Stimulated activated CD4-positive, alpha-beta T cell treated with anti-CD3 and anti-CD28 coated beads, Interleukin-4, amount 100 ng/mL, for 1 hour (primary cell): ENCODE measurements around the gene ELK1.
"Not testable (repeated sequence)": the region's sequence is repeated elsewhere in the genome, so short reads cannot be mapped to it uniquely, and the experiment has no call there.

Source experiments
- DNase-seq: peaks from one replicate; pipeline ENCODE4 v3.0.0-alpha.2; 2020

ELK1 gene

GRCh38 chrX:47610511-47610910, 39.9 kb downstream of the ELK1 start:
- no peak for DNase-seq

GRCh38 chrX:47608130-47608810, 42.1 kb downstream of the ELK1 start:
- no peak for DNase-seq

DNA sequence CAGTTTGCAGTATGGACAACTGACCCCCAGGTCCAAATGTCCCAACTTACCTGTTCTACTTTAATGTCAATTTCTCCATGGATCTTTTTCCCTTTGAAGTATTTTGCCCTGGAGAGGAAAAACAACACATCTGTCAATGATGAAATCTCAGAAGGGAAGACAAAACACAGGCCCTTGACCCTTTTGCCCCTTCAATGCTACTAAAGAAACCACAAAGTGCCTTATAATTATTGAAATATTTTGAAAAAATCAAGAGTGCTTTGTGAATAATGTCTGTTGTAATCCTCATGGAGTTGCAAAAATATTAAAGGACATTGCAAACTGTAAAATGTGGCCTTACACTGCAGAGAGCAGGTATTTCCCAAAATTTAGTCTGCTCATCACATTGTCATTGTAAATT, 43.3 kb downstream of the ELK1 start:
- DNase-seq, result no peak

- DNase-seq, result no peak
Observed at GRCh38 chrX:47605024-47605423, 45.3 kb downstream of the ELK1 start.

DNA sequence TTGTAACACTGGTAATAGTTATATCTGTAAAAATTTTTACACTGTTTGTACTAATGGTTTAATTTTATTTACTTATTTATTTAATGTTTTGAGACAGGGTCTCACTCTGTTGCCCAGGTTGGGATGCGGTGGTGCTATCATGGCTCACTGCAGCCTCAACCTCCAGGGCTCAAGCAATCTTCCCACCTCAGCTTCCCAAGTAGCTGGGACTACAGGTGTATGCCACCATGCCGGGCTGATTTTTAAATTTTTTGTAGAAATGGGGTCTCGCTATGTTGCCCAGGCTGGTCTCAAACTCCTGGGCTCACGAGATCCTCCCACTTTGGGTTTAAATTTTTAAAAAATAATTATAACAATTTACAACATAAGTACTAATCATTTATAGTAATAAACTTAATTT, 47.2 kb downstream of the ELK1 start:
- not testable (repeated sequence) for DNase-seq

- DNase-seq, result no peak
Observed at GRCh38 chrX:47597222-47597621, 53.1 kb downstream of the ELK1 start.

DNA sequence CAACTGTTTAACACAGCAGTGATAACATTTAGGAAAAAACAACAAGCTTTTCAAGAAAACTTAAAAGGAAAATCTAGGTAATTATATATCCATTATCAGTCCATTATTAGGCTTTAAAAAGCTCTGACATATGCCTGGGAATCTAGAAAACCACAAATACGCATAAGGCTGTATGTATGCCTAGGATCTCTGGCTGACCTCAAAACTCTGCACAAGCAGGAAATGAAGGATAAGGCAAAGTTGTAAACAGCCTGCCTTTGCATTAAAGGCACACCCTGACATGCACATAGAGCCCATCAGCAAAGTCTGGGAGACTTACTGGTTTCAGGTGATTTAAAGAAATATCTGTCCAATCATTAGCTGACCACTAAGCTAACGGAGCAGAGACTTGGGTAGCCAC, 54.1 kb downstream of the ELK1 start:
- no peak for DNase-seq

GRCh38 chrX:47595716-47596251, 54.6 kb downstream of the ELK1 start:
- no peak for DNase-seq

GRCh38 chrX:47593522-47593921, 56.8 kb downstream of the ELK1 start:
- DNase-seq, result no peak

DNA sequence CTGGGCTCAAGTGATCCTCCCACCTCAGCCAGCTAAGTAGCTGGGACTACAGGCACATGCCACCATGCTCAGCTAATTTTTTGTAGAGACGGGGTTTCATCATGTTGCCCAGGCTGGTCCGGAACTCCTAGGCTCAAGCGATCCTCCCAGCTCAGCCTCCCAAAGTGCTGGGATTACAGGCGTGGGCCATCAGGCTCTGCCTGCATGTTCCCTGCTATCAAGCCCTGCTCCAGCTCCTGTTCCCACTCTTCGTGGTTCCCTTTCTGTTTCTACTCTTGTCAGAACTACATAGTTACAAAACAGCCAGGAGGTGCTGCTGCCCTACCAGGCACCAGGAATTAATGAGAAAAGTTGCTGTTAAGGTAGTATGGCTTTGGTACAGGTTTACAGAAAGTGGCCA, 59.4 kb downstream of the ELK1 start:
- DNase-seq, result no peak

- DNase-seq, result no peak
Observed at GRCh38 chrX:47587906-47588735, 62.2 kb downstream of the ELK1 start.

DNA sequence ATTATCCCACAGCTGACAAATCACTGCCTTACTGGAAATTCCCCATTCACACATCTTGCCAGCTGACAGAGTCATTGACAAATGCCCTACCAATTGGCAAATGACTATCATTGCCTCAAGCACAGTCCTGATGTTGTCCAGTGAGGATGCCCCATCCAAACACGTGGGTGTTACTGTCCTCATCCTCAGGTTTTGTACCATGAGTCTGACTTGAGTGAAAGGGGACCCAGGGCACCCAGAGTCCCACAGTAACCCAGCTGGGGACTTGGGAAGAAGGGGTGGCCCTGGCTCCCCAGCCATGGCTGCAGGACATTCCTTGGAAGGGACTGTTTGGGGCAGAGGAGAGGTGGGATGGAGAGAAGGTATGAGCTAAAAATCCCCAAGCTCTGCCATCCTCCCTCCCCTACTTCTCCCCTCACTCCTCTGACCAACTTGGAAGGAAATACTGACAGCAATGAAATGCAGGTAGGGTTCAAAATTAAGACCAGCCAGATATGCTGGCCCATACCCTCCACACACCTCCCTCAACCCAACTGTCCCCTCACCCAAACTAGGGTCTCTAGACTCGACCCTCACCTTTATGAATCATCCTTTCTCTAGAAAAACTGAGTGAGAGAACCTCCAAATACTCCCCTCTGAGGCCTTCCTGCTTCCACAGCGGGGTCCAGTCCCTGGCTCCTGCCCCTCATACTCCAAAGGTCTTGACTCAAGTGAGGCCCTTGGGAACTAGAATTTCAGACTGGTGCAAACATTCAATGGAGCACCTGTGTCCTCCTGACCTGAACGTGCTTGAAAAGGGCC, 63.1 kb downstream of the ELK1 start:
- DNase-seq, result no peak

GRCh38 chrX:47586043-47586787, 64.1 kb downstream of the ELK1 start:
- DNase-seq, result no peak
